Skeletal muscle satellite cell (primary cell): ENCODE measurements around the gene RBPMS2.

Source experiments
- H3K27me3 ChIP-seq: 2 replicates; pipeline ENCODE4 v1.7.0; 2013; ENCODE audit warnings: low read length; ENCODE audit not compliant: control insufficient read depth, insufficient read depth
- H3K36me3 ChIP-seq: 2 replicates; pipeline ENCODE4 v1.7.0; 2013; ENCODE audit warnings: mild to moderate bottlenecking, control low read depth, low read length; ENCODE audit not compliant: insufficient read depth
- H3K4me1 ChIP-seq: 2 replicates; pipeline ENCODE4 v1.7.0; 2013; ENCODE audit warnings: low read length; ENCODE audit not compliant: control insufficient read depth, insufficient read depth
- H3K4me2 ChIP-seq: 2 replicates; pipeline ENCODE4 v1.7.0; 2013; ENCODE audit warnings: mild to moderate bottlenecking, low read length
- H3K4me3 ChIP-seq: 2 replicates; pipeline ENCODE4 v1.7.0; 2013; ENCODE audit warnings: low read length
- H3K9ac ChIP-seq: 2 replicates; pipeline ENCODE4 v1.7.0; 2013; ENCODE audit warnings: mild to moderate bottlenecking, low read depth, low read length, moderate library complexity
- H3K9me3 ChIP-seq: replicated peaks from 2 replicates; pipeline ENCODE4 v1.7.0; 2013; ENCODE audit warnings: mild to moderate bottlenecking, control low read depth, low read length

The RBPMS2 gene

GRCh38 chr15:64740311-64741170 is 34.8 kb downstream of the RBPMS2 start:
- no peak overlapping the region for H3K9ac ChIP-seq

GRCh38 chr15:64739577-64740143 is 35.7 kb downstream of the RBPMS2 start:
- peaks cover 7% of the 10 kb centered on the region for H3K27me3 ChIP-seq

More at GRCh38 chr15:64740311-64741170, 34.8 kb downstream of the RBPMS2 start:
- H3K4me3 ChIP-seq = no peak overlapping the region
- H3K4me2 ChIP-seq = no peak overlapping the region
- H3K4me1 ChIP-seq = peaks cover 9% of the 10 kb centered on the region
- H3K9me3 ChIP-seq = no peaks in the 10 kb centered on the region
- no peaks in the 10 kb centered on the region for H3K36me3 ChIP-seq
- peaks cover 7% of the 10 kb centered on the region for H3K27me3 ChIP-seq

GRCh38 chr15:64739156-64739555 is 36.2 kb downstream of the RBPMS2 start:
- Histone ChIP-seq H3K4me2 (no peak overlapping the region), H3K27me3 (peaks cover 7% of the 10 kb centered on the region), H3K36me3 (no peaks in the 10 kb centered on the region), H3K9ac (no peak overlapping the region), H3K4me3 (no peak overlapping the region), H3K4me1 (peaks cover 9% of the 10 kb centered on the region), H3K9me3 (no peaks in the 10 kb centered on the region)

More at GRCh38 chr15:64739577-64740143, 35.7 kb downstream of the RBPMS2 start:
- H3K9ac ChIP-seq = no peak overlapping the region
- peaks cover 9% of the 10 kb centered on the region for H3K4me1 ChIP-seq
- H3K4me3 ChIP-seq = no peak overlapping the region
- no peaks in the 10 kb centered on the region for H3K36me3 ChIP-seq
- H3K9me3 ChIP-seq = no peaks in the 10 kb centered on the region
- no peak overlapping the region for H3K4me2 ChIP-seq

DNA sequence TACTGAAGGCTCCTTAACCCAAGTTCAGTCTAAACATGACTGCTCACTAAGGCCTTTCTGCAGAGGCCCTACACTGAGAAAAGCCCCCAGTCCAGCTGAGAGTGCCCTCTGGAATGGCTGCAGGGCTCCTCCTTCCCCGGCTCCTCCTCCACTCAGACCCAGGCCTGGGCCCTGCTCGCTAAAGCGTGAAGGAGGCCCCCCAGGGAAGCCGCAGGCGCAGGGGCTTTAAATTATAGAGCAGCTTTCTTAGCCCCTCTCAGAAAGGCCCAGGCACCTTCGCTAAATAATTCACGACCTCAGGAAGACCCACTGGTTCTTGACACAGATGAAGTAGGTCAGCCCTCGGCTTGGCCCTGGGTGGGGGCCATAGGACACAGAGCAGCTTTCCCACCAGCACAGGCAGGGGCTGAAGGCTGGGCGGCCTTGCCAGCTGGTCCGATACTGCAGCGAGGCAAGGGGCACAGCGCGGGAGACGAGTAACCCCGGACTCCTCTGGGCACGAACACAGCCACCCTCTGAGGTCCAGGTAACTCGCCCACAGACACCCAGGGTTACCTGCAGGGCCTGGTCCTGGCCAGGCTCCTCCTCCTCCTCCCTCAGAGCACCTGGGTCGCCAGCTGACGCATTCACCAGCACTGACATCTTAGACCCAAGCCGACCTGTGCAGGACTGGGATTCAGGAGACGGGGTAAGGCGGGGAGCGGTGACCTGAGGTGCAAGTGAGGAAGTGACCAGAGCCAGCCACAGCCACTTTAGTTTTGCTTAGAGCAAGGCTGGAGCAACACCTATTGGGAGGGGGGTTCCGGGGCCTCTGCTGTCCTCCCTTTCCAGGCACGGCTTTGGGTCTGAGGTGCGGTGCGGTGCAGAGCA is 36.9 kb downstream of the RBPMS2 start:
- Histone ChIP-seq H3K4me3 (no peak overlapping the region), H3K9ac (no peak overlapping the region), H3K27me3 (peaks cover 7% of the 10 kb centered on the region)

GRCh38 chr15:64732156-64732860 is 43.1 kb downstream of the RBPMS2 start:
- H3K4me2 ChIP-seq = no peak overlapping the region
- H3K27me3 ChIP-seq = no peaks in the 10 kb centered on the region
- no peak overlapping the region for H3K4me3 ChIP-seq
- H3K4me1 ChIP-seq = peaks cover 3% of the 10 kb centered on the region
- no peaks in the 10 kb centered on the region for H3K9me3 ChIP-seq
- H3K9ac ChIP-seq = no peak overlapping the region
- no peaks in the 10 kb centered on the region for H3K36me3 ChIP-seq

More for the DNA sequence above, 36.9 kb downstream of the RBPMS2 start:
- Histone ChIP-seq H3K4me2 (no peak overlapping the region), H3K4me1 (peaks cover 9% of the 10 kb centered on the region), H3K36me3 (no peaks in the 10 kb centered on the region), H3K9me3 (no peaks in the 10 kb centered on the region)

DNA sequence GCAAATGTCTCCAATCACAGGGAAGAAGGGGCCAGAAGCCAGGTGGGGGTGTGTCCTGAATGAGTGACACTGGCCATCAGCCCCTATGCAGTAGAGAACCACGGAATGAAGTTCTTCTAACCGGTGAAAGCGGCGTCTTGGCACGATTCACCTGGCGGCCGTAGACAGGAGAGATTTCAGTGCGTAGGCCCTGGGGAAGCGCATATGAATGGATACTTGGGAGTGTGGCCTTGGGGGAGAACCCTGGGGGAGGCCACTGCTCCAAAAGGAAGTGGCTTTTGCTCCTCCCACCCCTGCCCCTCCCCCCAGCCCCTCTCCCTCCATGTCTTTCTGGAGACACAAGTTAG is 43.6 kb downstream of the RBPMS2 start:
- H3K9ac ChIP-seq = no peak overlapping the region
- no peak overlapping the region for H3K4me3 ChIP-seq
- no peaks in the 10 kb centered on the region for H3K27me3 ChIP-seq
- H3K4me1 ChIP-seq = peaks cover 3% of the 10 kb centered on the region
- no peaks in the 10 kb centered on the region for H3K36me3 ChIP-seq
- no peaks in the 10 kb centered on the region for H3K9me3 ChIP-seq
- H3K4me2 ChIP-seq = no peak overlapping the region

DNA sequence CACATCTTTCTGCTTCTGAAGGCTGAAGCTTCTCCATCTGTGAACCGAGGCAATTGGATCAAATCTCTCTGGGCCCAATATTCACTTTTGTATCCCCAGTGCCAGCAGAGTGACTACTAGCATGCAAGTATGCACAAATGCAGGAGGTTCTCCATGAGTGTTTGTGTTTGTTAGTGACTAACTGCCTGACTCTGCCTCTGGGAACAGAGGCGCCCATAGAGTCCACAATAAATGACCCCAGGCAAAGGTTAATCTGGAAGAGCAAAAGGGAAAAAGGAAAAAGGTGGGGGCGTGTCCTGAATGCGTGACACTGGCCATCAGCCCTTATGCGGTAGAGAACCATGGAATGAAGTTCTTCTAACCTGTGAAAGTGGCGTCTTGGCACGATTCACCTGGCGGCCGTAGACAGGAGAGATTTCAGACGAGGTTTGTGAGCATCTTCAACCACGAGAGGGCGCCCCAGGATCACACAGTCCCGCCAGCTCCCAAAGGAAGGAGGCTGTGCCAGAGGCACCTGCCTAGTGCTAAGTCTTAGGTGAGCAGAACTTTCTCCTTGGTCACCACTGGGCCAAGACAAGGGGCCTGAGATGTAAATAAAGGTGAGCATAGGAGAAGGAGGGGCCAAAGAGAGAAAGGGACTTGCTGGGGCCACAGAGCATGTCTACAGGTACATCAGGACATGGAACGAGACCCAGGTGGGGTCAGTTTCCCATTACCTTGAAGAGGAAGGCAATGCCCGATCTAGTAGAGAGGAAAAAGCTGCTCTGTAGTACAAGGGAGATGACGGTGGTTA is 44.2 kb downstream of the RBPMS2 start:
- H3K9me3 ChIP-seq = no peaks in the 10 kb centered on the region
- no peaks in the 10 kb centered on the region for H3K36me3 ChIP-seq

DNA sequence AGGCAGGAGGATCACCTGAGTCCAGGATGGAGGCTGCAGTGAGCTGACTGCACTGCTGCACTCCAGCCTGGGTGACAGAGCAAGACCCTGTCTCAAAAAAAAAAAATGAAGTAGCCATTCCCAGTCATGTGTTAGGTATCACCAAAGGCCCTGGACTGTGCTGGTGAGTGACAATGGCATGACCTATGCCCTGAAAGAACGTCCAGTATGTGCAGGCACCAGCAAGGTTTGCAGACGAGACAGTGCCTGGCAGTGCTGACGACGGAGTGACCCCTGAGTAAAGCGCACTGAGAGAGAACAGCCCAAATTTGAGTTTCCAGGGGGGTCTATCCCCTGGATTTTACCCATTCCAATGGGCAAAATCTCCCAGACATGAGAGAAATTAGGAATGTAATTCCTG is 45.2 kb downstream of the RBPMS2 start:
- H3K9me3 ChIP-seq = no peaks in the 10 kb centered on the region
- H3K9ac ChIP-seq = no peak overlapping the region
- no peaks in the 10 kb centered on the region for H3K27me3 ChIP-seq
- no peak overlapping the region for H3K4me3 ChIP-seq
- H3K4me2 ChIP-seq = no peak overlapping the region
- peaks cover 3% of the 10 kb centered on the region for H3K4me1 ChIP-seq
- H3K36me3 ChIP-seq = no peaks in the 10 kb centered on the region

More for the DNA sequence above, 44.2 kb downstream of the RBPMS2 start:
- no peaks in the 10 kb centered on the region for H3K27me3 ChIP-seq
- no peak overlapping the region for H3K9ac ChIP-seq
- no peak overlapping the region for H3K4me3 ChIP-seq
- peak overlapping the region; percentile 67 for H3K4me2 ChIP-seq
- peaks cover 3% of the 10 kb centered on the region for H3K4me1 ChIP-seq

DNA sequence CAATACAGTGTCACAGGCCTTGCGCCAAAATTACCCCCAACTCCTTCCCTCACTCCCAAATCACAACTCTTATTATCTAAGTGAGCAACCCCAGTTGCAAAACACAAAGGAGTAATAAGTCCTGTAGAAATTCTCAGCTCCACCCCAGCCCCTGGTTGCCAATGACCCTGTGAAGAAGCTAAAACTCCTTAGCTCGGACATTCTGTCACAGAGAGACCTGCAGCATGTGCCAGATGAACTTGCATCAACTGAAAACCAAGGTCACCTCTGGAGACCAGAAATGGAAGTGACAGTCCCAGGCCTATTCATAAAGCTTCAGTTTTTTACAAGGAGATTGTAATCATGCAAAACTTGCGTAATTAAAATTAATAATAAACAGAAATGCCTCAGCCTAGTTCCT is 55.2 kb downstream of the RBPMS2 start:
- Histone ChIP-seq H3K4me2 (no peak overlapping the region), H3K9me3 (no peaks in the 10 kb centered on the region), H3K4me3 (no peak overlapping the region), H3K4me1 (peaks cover 6% of the 10 kb centered on the region), H3K9ac (no peak overlapping the region), H3K27me3 (no peaks in the 10 kb centered on the region), H3K36me3 (no peaks in the 10 kb centered on the region)

DNA sequence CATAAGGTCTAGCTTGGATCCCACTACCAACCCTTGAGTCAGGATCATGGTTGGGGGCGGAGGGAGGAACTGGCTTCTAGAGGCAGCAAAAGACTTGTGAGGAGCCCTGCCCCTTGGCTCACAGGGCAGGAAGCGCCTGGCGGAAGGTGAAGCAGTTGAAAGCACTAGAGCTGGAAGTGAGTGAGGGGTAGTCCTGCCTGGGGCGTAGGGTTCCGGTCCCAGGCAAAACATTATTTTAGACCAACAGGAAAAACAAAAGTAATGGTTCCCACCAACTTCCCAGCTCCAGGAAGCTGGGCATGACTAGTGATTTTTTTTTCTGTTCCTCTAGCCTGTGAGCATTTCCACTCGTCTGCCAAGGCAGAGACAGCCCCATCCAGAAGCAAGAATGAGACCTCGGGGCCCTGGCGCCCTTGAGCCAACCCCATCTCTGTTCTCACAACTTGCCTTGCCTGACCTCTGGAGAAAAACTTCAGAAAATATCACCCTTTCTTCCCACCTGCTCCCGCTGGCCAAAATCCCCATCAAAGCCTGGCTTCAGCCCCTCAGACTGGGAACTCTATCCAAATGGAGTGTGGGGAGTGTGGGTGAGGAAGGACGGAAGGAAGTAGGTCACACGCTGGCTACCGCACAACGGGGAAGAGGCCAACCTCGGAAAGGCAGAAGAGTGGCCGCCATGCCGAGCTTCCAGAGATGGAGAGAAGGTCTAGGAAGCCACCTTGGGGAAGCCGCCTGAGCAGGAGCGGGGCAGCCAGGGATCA is 57.5 kb downstream of the RBPMS2 start:
- no peaks in the 10 kb centered on the region for H3K27me3 ChIP-seq
- H3K36me3 ChIP-seq = no peaks in the 10 kb centered on the region
- no peak overlapping the region for H3K9ac ChIP-seq
- H3K4me3 ChIP-seq = peak overlapping the region; percentile 18
- H3K4me1 ChIP-seq = peaks cover 6% of the 10 kb centered on the region
- H3K4me2 ChIP-seq = peak overlapping the region; percentile 50
- H3K9me3 ChIP-seq = no peaks in the 10 kb centered on the region
